H9 (cell line): Measurements from ENCODE around the gene MAP3K21. TPM values are rescaled to one million over a fixed set of nuclear protein-coding genes. Genes with fewer than 3 reads are reported as not detected.

Experiments
- DNase-seq: peaks from one replicate; pipeline ENCODE4 v3.0.0-alpha.2; 2017
- H2AFZ ChIP-seq: one replicate; pipeline ENCODE4 v1.6.1; 2013; ENCODE audit warnings: mild to moderate bottlenecking, low read length, control low read depth, moderate library complexity
- H2AK5ac ChIP-seq: 2 replicates; pipeline ENCODE4 v1.6.1; 2013; ENCODE audit warnings: low read length, control low read depth, mixed read lengths; ENCODE audit not compliant: insufficient read length
- H2BK120ac ChIP-seq: one replicate; pipeline ENCODE4 v1.6.1; 2013; ENCODE audit warnings: low read depth, mild to moderate bottlenecking, low read length, control low read depth, inconsistent platforms; ENCODE audit not compliant: poor library complexity, severe bottlenecking
- H2BK12ac ChIP-seq: 2 replicates; pipeline ENCODE4 v1.6.1; 2013; ENCODE audit warnings: low read length, control low read depth, mixed read lengths, low read depth; ENCODE audit not compliant: insufficient read length
- H2BK15ac ChIP-seq: 2 replicates; pipeline ENCODE4 v1.6.1; 2013; ENCODE audit warnings: low read depth, low read length, control low read depth
- H2BK20ac ChIP-seq: one replicate; pipeline ENCODE4 v1.6.1; 2013; ENCODE audit warnings: low read depth, mild to moderate bottlenecking, low read length, control low read depth, inconsistent platforms; ENCODE audit not compliant: poor library complexity, severe bottlenecking
- H2BK5ac ChIP-seq: 2 replicates; pipeline ENCODE4 v1.6.1; 2013; ENCODE audit warnings: low read length, control low read depth, mixed read lengths; ENCODE audit not compliant: insufficient read length
- H3K14ac ChIP-seq: 2 replicates; pipeline ENCODE4 v1.6.1; 2013; ENCODE audit warnings: low read length, control low read depth; ENCODE audit not compliant: insufficient read depth
- H3K18ac ChIP-seq: 2 replicates; pipeline ENCODE4 v1.6.1; 2013; ENCODE audit warnings: low read depth, mild to moderate bottlenecking, mixed read lengths, low read length, control low read depth; ENCODE audit not compliant: insufficient read length
- H3K23ac ChIP-seq: 2 replicates; pipeline ENCODE4 v1.6.1; 2013; ENCODE audit warnings: low read length, control low read depth, mixed read lengths, low read depth; ENCODE audit not compliant: insufficient read length
- H3K23me2 ChIP-seq: 2 replicates; pipeline ENCODE4 v1.6.1; 2013; ENCODE audit warnings: low read depth, mild to moderate bottlenecking, mixed read lengths, low read length, control low read depth; ENCODE audit not compliant: insufficient read length, poor library complexity, severe bottlenecking
- H3K27ac ChIP-seq: 2 replicates; pipeline ENCODE4 v1.5.1; 2013; ENCODE audit warnings: low read length, control low read depth, mixed read lengths, low read depth; ENCODE audit not compliant: insufficient read length
- H3K27me3 ChIP-seq: 2 replicates; pipeline ENCODE4 v1.6.1; 2013; ENCODE audit warnings: low read length, control low read depth, inconsistent platforms; ENCODE audit not compliant: insufficient read depth
- H3K4ac ChIP-seq: 2 replicates; pipeline ENCODE4 v1.6.1; 2013; ENCODE audit warnings: low read depth, mild to moderate bottlenecking, control low read depth, inconsistent platforms, low read length, moderate library complexity
- H3K4me1 ChIP-seq: 2 replicates; pipeline ENCODE4 v1.6.1; 2013; ENCODE audit warnings: low read length, control low read depth, inconsistent platforms; ENCODE audit not compliant: insufficient read depth
- H3K4me2 ChIP-seq: 2 replicates; pipeline ENCODE4 v1.6.1; 2013; ENCODE audit warnings: low read length, control low read depth, mixed read lengths; ENCODE audit not compliant: insufficient read length, insufficient read depth
- H3K56ac ChIP-seq: 2 replicates; pipeline ENCODE4 v1.6.1; 2013; ENCODE audit warnings: low read depth, mild to moderate bottlenecking, mixed read lengths, low read length, control low read depth; ENCODE audit not compliant: insufficient read length
- H3K79me1 ChIP-seq: 2 replicates; pipeline ENCODE4 v1.6.1; 2013; ENCODE audit warnings: low read depth, mild to moderate bottlenecking, moderate library complexity, low read length, control low read depth, inconsistent platforms; ENCODE audit not compliant: insufficient read depth, poor library complexity, severe bottlenecking
- H3K79me2 ChIP-seq: 2 replicates; pipeline ENCODE4 v1.6.1; 2013; ENCODE audit warnings: low read length, control low read depth, inconsistent platforms; ENCODE audit not compliant: insufficient read depth
- H3K9ac ChIP-seq: 2 replicates; pipeline ENCODE4 v1.6.1; 2013; ENCODE audit warnings: low read length, control low read depth, mixed read lengths; ENCODE audit not compliant: insufficient read length; ENCODE audit errors: extremely low read depth
- H3K9me3 ChIP-seq: one replicate; pipeline ENCODE4 v1.6.1; 2013; ENCODE audit warnings: low read depth, low read length, inconsistent platforms; ENCODE audit not compliant: control insufficient read depth
- H3T11ph ChIP-seq: one replicate; pipeline ENCODE4 v1.6.1; 2013; ENCODE audit warnings: mild to moderate bottlenecking, low read length, control low read depth, inconsistent platforms
- H4K20me1 ChIP-seq: one replicate; pipeline ENCODE4 v1.6.1; 2013; ENCODE audit not compliant: control insufficient read depth, insufficient read length, insufficient read depth
- H4K5ac ChIP-seq: 2 replicates; pipeline ENCODE4 v1.6.1; 2013; ENCODE audit warnings: low read depth, mild to moderate bottlenecking, mixed read lengths, low read length, control low read depth; ENCODE audit not compliant: insufficient read length
- H4K8ac ChIP-seq: replicated peaks from 2 replicates; pipeline ENCODE4 v1.6.1; 2013; ENCODE audit warnings: low read length, control low read depth, mixed read lengths, low read depth; ENCODE audit not compliant: insufficient read length
- H4K91ac ChIP-seq: 2 replicates; pipeline ENCODE4 v1.6.1; 2013; ENCODE audit warnings: low read depth, mild to moderate bottlenecking, moderate library complexity, mixed read lengths, low read length, control low read depth; ENCODE audit not compliant: insufficient read length
- H3K27ac Mint-ChIP-seq, 3 experiments: 2 replicates in 2 of 3; 3 replicates in 1 of 3; pipeline ENCODE4 v1.8.0; 2020 to 2021; ENCODE audit warnings: mixed read lengths in 3 of 3, mild to moderate bottlenecking in 1 of 3, moderate library complexity in 1 of 3
- H3K27me3 Mint-ChIP-seq: 2 replicates; pipeline ENCODE4 v1.8.0; 2021; ENCODE audit warnings: low read depth, mild to moderate bottlenecking, moderate library complexity, mixed read lengths
- H3K36me3 Mint-ChIP-seq, 3 experiments: 2 replicates in 2 of 3; 3 replicates in 1 of 3; pipeline ENCODE4 v1.8.0; 2020 to 2021; ENCODE audit warnings: low read depth in 3 of 3, mixed read lengths in 3 of 3; ENCODE audit not compliant: insufficient read depth in 1 of 3
- H3K4me1 Mint-ChIP-seq, 2 experiments: 2 replicates each; pipeline ENCODE4 v1.8.0; 2020; ENCODE audit warnings: mixed read lengths in 2 of 2
- H3K4me3 Mint-ChIP-seq, 2 experiments: 2 replicates in 1 of 2; 3 replicates in 1 of 2; pipeline ENCODE4 v1.8.0; 2020 to 2021; ENCODE audit warnings: mild to moderate bottlenecking in 2 of 2, mixed read lengths in 2 of 2, moderate library complexity in 1 of 2
- H3K9me3 Mint-ChIP-seq, 2 experiments: 2 replicates in 1 of 2; 3 replicates in 1 of 2; pipeline ENCODE4 v1.8.0; 2020; ENCODE audit warnings: mild to moderate bottlenecking in 2 of 2, mixed read lengths in 2 of 2, moderate library complexity in 1 of 2
- WGBS: extraction: QIAGEN DNeasy Blood & Tissue Kit; methylation state at CpG from one replicate; pipeline ENCODE4 v1.1.7; 2013; ENCODE audit warnings: missing lambda C conversion rate, low lambda C conversion rate, mixed read lengths; ENCODE audit not compliant: insufficient read length; ENCODE audit errors: extremely low coverage; 5-methylcytosine and 5-hydroxymethylcytosine counted together
- total RNA-seq: library from RNA; stranded (reverse); gene quantifications from 2 replicates; pipeline ENCODE4 v1.2.1, GENCODE V29; 2021
- TF ChIP-seq, protein P1 (sequence below): fragments of 200-600 bp; sonication (generic); conservative IDR thresholded peaks from 3 replicates; pipeline ENCODE4 v1.8.0; 2021; ENCODE audit warnings: antibody characterized with exemption, mild to moderate bottlenecking

Gene MAP3K21
- total RNA-seq, 1 experiment from 2014 or later, result 11.7 TPM

DNA sequence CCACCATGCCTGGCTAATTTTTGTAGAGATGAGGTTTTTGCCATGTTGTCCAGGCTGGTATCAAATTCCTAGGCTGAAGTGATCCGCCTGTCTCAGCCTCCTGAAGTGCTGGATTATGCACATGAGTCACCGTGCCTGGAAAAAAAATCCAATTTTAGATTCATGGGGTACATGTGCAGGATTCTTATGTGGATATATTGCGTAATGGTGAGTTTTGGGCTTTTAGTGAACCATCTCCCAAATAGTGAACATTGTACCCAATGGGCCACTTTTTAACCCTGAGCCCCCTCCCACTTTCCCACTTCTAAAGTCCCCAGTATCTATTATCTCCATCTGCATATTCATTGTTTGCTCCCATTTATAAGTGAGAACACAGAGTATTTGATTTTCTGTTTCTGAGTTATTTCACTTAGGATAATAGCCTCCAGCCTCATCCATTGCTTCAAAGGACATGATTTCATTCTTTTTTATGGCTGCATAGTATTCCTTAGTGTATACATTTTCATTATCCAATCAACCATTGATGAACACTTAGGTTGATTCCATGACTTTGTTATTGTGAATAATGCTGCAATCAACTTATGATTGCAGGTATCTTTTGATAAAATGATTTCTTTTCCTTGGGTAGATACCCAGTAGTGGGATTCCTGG, 104.4 kb downstream of the MAP3K21 start:
- Histone ChIP-seq H2BK15ac (no peak overlapping the region), H3K14ac (no peak overlapping the region), H4K20me1 (no peaks in the 10 kb centered on the region), H3K4me1 (no peaks in the 10 kb centered on the region), H3K27me3 (no peaks in the 10 kb centered on the region), H3K27ac (no peak overlapping the region), H3K9me3 (no peaks in the 10 kb centered on the region), H3K23me2 (no peaks in the 10 kb centered on the region), H3K4ac (no peak overlapping the region), H3K4me2 (no peak overlapping the region), H3K23ac (no peak overlapping the region), H3K9ac (no peak overlapping the region), H3K56ac (no peak overlapping the region), H2BK120ac (no peak overlapping the region), H2BK12ac (no peak overlapping the region), H4K8ac (no peak overlapping the region), H2AFZ (no peak overlapping the region), H3K79me1 (no peaks in the 10 kb centered on the region), H2AK5ac (no peak overlapping the region), H2BK5ac (no peak overlapping the region), H2BK20ac (no peak overlapping the region), H3K79me2 (no peaks in the 10 kb centered on the region), H3K18ac (no peak overlapping the region), H4K91ac (no peak overlapping the region), H4K5ac (no peak overlapping the region), H3T11ph (no peak overlapping the region)
- no CpG with 5 or more reads among the region's 3 CpGs for WGBS
- TF ChIP-seq, protein P1, sequence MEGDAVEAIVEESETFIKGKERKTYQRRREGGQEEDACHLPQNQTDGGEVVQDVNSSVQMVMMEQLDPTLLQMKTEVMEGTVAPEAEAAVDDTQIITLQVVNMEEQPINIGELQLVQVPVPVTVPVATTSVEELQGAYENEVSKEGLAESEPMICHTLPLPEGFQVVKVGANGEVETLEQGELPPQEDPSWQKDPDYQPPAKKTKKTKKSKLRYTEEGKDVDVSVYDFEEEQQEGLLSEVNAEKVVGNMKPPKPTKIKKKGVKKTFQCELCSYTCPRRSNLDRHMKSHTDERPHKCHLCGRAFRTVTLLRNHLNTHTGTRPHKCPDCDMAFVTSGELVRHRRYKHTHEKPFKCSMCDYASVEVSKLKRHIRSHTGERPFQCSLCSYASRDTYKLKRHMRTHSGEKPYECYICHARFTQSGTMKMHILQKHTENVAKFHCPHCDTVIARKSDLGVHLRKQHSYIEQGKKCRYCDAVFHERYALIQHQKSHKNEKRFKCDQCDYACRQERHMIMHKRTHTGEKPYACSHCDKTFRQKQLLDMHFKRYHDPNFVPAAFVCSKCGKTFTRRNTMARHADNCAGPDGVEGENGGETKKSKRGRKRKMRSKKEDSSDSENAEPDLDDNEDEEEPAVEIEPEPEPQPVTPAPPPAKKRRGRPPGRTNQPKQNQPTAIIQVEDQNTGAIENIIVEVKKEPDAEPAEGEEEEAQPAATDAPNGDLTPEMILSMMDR, result no peak
- Mint-ChIP-seq H3K27ac (no peak overlapping the region), H3K4me3 (no peak overlapping the region), H3K36me3 (no peaks in the 10 kb centered on the region; a peak in 2 of 7 replicates), H3K9me3 (peaks cover 2 to 16% of the 10 kb centered on the region in 2 experiments; a peak in 3 of 5 replicates), H3K27me3 (no peaks in the 10 kb centered on the region), H3K4me1 (peaks cover 7 to 10% of the 10 kb centered on the region in 2 experiments)
- no peak for DNase-seq
